Uterus (tissue), 4 donors: ENCODE measurements around the gene INTU. TPM values are rescaled to one million over a fixed set of nuclear protein-coding genes. Genes with fewer than 3 reads are reported as not detected.

Experiments
- DNase-seq, 2 donors: peaks; one replicate each; pipeline ENCODE4 v3.0.0-alpha.2; 2019 to 2020
- H3K27ac ChIP-seq, 2 donors: fragments of 200-600 bp; sonication (generic); 1 replicate in 1 of 2; 2 replicates in 1 of 2; pipeline ENCODE4 v1.5.1; 2016 to 2018
- H3K27me3 ChIP-seq, 2 donors: fragments of 200-600 bp; sonication (generic); one replicate each; pipeline ENCODE4 v1.5.1; 2018 to 2019; ENCODE audit warnings: control low read depth in 1 of 2
- H3K36me3 ChIP-seq, 2 donors: fragments of 200-600 bp; sonication (generic); one replicate each; pipeline ENCODE4 v1.5.1; 2019; ENCODE audit warnings: control low read depth in 1 of 2
- H3K4me1 ChIP-seq, 2 donors: fragments of 200-600 bp; sonication (generic); one replicate each; pipeline ENCODE4 v1.5.1; 2018 to 2019; ENCODE audit warnings: control low read depth in 1 of 2
- H3K4me3 ChIP-seq, 2 donors: fragments of 200-600 bp; sonication (generic); 1 replicate in 1 of 2; 2 replicates in 1 of 2; pipeline ENCODE4 v1.5.1; 2018 to 2019; ENCODE audit warnings: mild to moderate bottlenecking in 1 of 2
- H3K9me3 ChIP-seq, 2 donors: fragments of 200-600 bp; sonication (generic); one replicate each; pipeline ENCODE4 v1.5.1; 2019; ENCODE audit warnings: control low read depth in 1 of 2
- CTCF ChIP-seq, 4 experiments: fragments of 200-600 bp in 2 of 4; fragments of 450-650 bp in 2 of 4; sonication (generic) in 2 of 4; IDR thresholded peaks; one replicate each; pipeline ENCODE4 v1.5.1; 2016 to 2019; ENCODE audit warnings: antibody characterized with exemption in 4 of 4, mild to moderate bottlenecking in 2 of 4, moderate library complexity in 1 of 4
- POLR2A ChIP-seq, 2 donors: fragments of 450-650 bp; IDR thresholded peaks; one replicate each; pipeline ENCODE4 v1.6.1; 2016; ENCODE audit warnings: antibody characterized with exemption in 2 of 2, mild to moderate bottlenecking in 1 of 2, moderate library complexity in 1 of 2
- intact Hi-C: fragments of 100-400 bp; cut with DNase I; formaldehyde crosslinking; loops from one replicate; pipeline ENCODE4 v1.15.1; 2023; ENCODE audit warnings: low total_unique reads
- total RNA-seq, 4 donors: library from RNA; depleted of rRNA in 3 of 4; stranded (reverse); fragments of >200 nt in 3 of 4; gene quantifications; one replicate each; pipeline versions ENCODE4 v1.1.0 to v1.2.4, GENCODE V29; 2014 to 2023
- donor health status: DM: yes; HTN: yes; CAD: no.

The INTU gene
- total RNA-seq, 4 donors from 2014 or later, result 5.3 to 31.5 (median 11.4) TPM

GRCh38 chr4:127708985-127709384 lies 76.2 kb downstream of the INTU start:
- no peak overlapping the region for H3K27ac ChIP-seq
- no peaks in the 10 kb centered on the region for H3K36me3 ChIP-seq
- no peaks in the 10 kb centered on the region for H3K4me1 ChIP-seq
- H3K4me3 ChIP-seq, result no peak overlapping the region
- TF ChIP-seq CTCF (IDR thresholded peaks at IDR 0.05) (no peak), POLR2A (IDR thresholded peaks at IDR 0.05) (no peak)
- intact Hi-C loops, result no loop called here
- no peaks in the 10 kb centered on the region for H3K27me3 ChIP-seq
- peak in 1 of 2 donors; percentile 32 for DNase-seq
- no peaks in the 10 kb centered on the region for H3K9me3 ChIP-seq

- Histone ChIP-seq H3K27ac (no peak overlapping the region), H3K27me3 (no peaks in the 10 kb centered on the region)
- intact Hi-C loops, result no loop called here
Measured at GRCh38 chr4:127709456-127709855, 76.7 kb downstream of the INTU start.

GRCh38 chr4:127730142-127730913 lies 97.6 kb downstream of the INTU start, which contains the start of gene SLC25A31:
TSS of gene SLC25A31 (plus strand) at chr4:127730400. CDS start at chr4:127730546, 146 bp downstream.
- Histone ChIP-seq H3K27me3 (no peaks in the 10 kb centered on the region), H3K4me1 (no peaks in the 10 kb centered on the region), H3K36me3 (no peaks in the 10 kb centered on the region), H3K27ac (no peak within 1 kb of the TSS), H3K9me3 (no peaks in the 10 kb centered on the region), H3K4me3 (no peak within 1 kb of the TSS)
- DNase-seq, result no peak
- intact Hi-C loops, result loop anchor here (10.0 kb wide), 1 partner anchor 106 kb away; no protein-coding TSS in a partner anchor
- no peak for TF ChIP-seq CTCF (IDR thresholded peaks at IDR 0.05)
- no peak for TF ChIP-seq POLR2A (IDR thresholded peaks at IDR 0.05)

More at GRCh38 chr4:127709456-127709855, 76.7 kb downstream of the INTU start:
- Histone ChIP-seq H3K9me3 (no peaks in the 10 kb centered on the region), H3K36me3 (no peaks in the 10 kb centered on the region), H3K4me3 (no peak overlapping the region), H3K4me1 (no peaks in the 10 kb centered on the region)
- no peak for TF ChIP-seq POLR2A (IDR thresholded peaks at IDR 0.05)
- no peak for DNase-seq

- H3K9me3 ChIP-seq, result no peaks in the 10 kb centered on the region
- no peak overlapping the region for H3K4me3 ChIP-seq
- no peak for TF ChIP-seq POLR2A (IDR thresholded peaks at IDR 0.05)
- no peak for TF ChIP-seq CTCF (IDR thresholded peaks at IDR 0.05)
- no peak for DNase-seq
- H3K27me3 ChIP-seq, result no peaks in the 10 kb centered on the region
- H3K36me3 ChIP-seq, result no peaks in the 10 kb centered on the region
- intact Hi-C loops, result loop anchor here (10.0 kb wide), 1 partner anchor 107 kb away; no protein-coding TSS in a partner anchor
- H3K4me1 ChIP-seq, result no peaks in the 10 kb centered on the region
- no peak overlapping the region for H3K27ac ChIP-seq
Measured at GRCh38 chr4:127731406-127731805, 98.6 kb downstream of the INTU start.

- no peak overlapping the region for H3K27ac ChIP-seq
- H3K9me3 ChIP-seq, result no peaks in the 10 kb centered on the region
- H3K4me3 ChIP-seq, result no peak overlapping the region
- H3K4me1 ChIP-seq, result no peaks in the 10 kb centered on the region
- no peaks in the 10 kb centered on the region for H3K27me3 ChIP-seq
- no peak for DNase-seq
- intact Hi-C loops, result loop anchor here (10.0 kb wide), 1 partner anchor 108 kb away; no protein-coding TSS in a partner anchor
- no peaks in the 10 kb centered on the region for H3K36me3 ChIP-seq
- TF ChIP-seq CTCF (IDR thresholded peaks at IDR 0.05) (peak; percentile 47 to 61 (median 51)), POLR2A (IDR thresholded peaks at IDR 0.05) (no peak)
Measured at GRCh38 chr4:127732623-127733328, 100.0 kb downstream of the INTU start.
